Measurements from ENCODE around the gene NEUROD4.

- TF ChIP-seq POLR2A (IDR thresholded peaks at IDR 0.05): no peak
- no peak for TF ChIP-seq CTCF (IDR thresholded peaks at IDR 0.05 in 4 of 5, conservative IDR thresholded peaks at IDR 0.05 in 1 of 5)
Measured at GRCh38 chr12:54987611-54988231, 32.1 kb upstream of the NEUROD4 start.

All from gastrocnemius medialis (tissue), 4 donors.